GM20000 (cell line): ENCODE data around the gene KISS1R.

Experiments
- DNase-seq: peaks from one replicate; pipeline ENCODE4 v3.0.0; 2012; ENCODE audit warnings: low spot score
- CTCF ChIP-seq: IDR thresholded peaks from 2 replicates; pipeline ENCODE4 v1.5.1; 2012; ENCODE audit warnings: mild to moderate bottlenecking, control low read depth; ENCODE audit errors: extremely low read depth, missing control alignments

The KISS1R gene

GRCh38 chr19:958967-959855, 42.1 kb downstream of the KISS1R start:
- TF ChIP-seq CTCF = no peak
- no peak for DNase-seq

GRCh38 chr19:960020-960419, 42.9 kb downstream of the KISS1R start:
- no peak for DNase-seq
- TF ChIP-seq CTCF = no peak

GRCh38 chr19:960601-960938, 43.4 kb downstream of the KISS1R start:
- TF ChIP-seq CTCF = no peak
- DNase-seq = no peak

- no peak for TF ChIP-seq CTCF
Measured at GRCh38 chr19:961866-962620, 44.9 kb downstream of the KISS1R start.

GRCh38 chr19:962683-963400, 45.7 kb downstream of the KISS1R start:
- TF ChIP-seq CTCF = no peak
- DNase-seq = no peak

More at GRCh38 chr19:961866-962620, 44.9 kb downstream of the KISS1R start:
- DNase-seq = no peak

GRCh38 chr19:963486-963951, 46.4 kb downstream of the KISS1R start:
- TF ChIP-seq CTCF = no peak
- no peak for DNase-seq

- DNase-seq = no peak
- TF ChIP-seq CTCF = no peak
Measured at GRCh38 chr19:964116-964520, 47.0 kb downstream of the KISS1R start.
